HFFc6 (cell line): Measurements from ENCODE around the gene NPFF. TPM values are rescaled to one million over a fixed set of nuclear protein-coding genes. Genes with fewer than 3 reads are reported as not detected.

Experiments
- DNase-seq: peaks from one replicate; pipeline ENCODE4 v3.0.0-alpha.2; 2018
- H3K27ac Mint-ChIP-seq: 2 replicates; pipeline ENCODE4 v1.8.0; 2020; ENCODE audit warnings: mild to moderate bottlenecking, mixed read lengths
- H3K27me3 Mint-ChIP-seq: 2 replicates; pipeline ENCODE4 v1.8.0; 2021; ENCODE audit warnings: mild to moderate bottlenecking, moderate library complexity, mixed read lengths; ENCODE audit not compliant: insufficient read depth
- H3K36me3 Mint-ChIP-seq: 2 replicates; pipeline ENCODE4 v1.8.0; 2021; ENCODE audit warnings: low read depth, mixed read lengths
- H3K4me1 Mint-ChIP-seq: 2 replicates; pipeline ENCODE4 v1.8.0; 2020; ENCODE audit warnings: low read depth, mixed read lengths
- H3K4me3 Mint-ChIP-seq: 2 replicates; pipeline ENCODE4 v1.8.0; 2020; ENCODE audit warnings: mild to moderate bottlenecking, moderate library complexity, mixed read lengths
- H3K9me3 Mint-ChIP-seq: 2 replicates; pipeline ENCODE4 v1.8.0; 2020; ENCODE audit warnings: mild to moderate bottlenecking, mixed read lengths
- total RNA-seq, 6 experiments: library from RNA; stranded (reverse); fragmentation: NEBNext Ultra II Directional; extraction: Animal tissue kit (Norgen Biotek cat#: 25700); gene quantifications; 2 replicates in 1 of 6; 3 replicates in 5 of 6; pipeline ENCODE4 v1.2.3, GENCODE V29; 2021
- TF ChIP-seq, protein P1 (sequence below): fragments of 200-600 bp; sonication (generic); IDR thresholded peaks from 2 replicates; pipeline ENCODE4 v1.5.0; 2021; ENCODE audit warnings: antibody characterized with exemption, mild to moderate bottlenecking

Gene NPFF
- total RNA-seq, 6 experiments from 2014 or later: not detected

DNA sequence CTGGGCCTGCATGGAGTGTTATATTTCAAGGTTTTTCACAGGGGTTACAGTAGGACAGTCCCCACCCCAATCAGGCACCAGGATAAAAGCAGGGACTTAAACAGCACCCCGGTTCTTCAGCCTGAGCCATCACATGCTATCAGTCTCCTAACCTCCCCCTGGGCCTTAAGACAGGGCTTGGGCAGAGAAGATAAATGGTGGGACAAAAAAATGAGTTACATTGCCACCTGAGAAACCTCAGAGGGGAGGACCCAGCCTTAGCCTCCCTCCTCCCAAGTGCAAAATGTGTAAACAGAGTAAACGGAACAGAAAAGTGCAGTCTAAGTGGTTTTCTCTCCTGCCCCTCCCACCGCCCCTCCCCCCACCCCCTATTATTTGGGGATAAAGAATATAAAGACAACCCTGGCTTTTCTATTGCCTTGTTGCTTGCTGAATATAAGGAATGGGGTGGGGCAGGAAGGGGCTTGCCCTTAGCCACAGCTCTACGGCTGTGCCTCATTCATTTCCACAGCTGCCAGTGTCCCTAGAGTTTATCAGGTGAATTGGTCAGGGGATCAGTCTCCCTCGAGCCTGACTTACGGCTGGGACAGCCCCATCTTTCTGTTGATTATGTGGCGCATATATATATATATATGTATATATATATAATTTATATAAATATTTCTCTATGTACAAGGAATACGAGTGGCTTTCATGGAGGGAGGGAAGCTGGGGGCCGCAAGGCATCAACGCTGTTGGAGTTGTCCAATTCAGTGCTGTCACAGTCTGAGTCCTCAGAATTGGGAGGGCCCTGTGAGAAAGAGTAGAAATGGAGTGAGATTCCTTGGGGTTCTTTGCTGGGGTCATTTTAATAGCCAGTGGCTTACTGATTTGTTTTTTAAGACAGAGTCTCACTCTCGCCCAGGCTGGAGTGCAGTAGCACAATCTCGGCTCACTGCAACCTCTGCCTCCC is 26.5 kb downstream of the NPFF start:
- Mint-ChIP-seq H3K4me3 (peak overlapping the region; percentile 76), H3K9me3 (no peaks in the 10 kb centered on the region), H3K27me3 (peaks cover 40% of the 10 kb centered on the region), H3K36me3 (peaks cover 61% of the 10 kb centered on the region), H3K4me1 (peaks cover 91% of the 10 kb centered on the region), H3K27ac (peak overlapping the region; percentile 88)
- TF ChIP-seq, protein P1, sequence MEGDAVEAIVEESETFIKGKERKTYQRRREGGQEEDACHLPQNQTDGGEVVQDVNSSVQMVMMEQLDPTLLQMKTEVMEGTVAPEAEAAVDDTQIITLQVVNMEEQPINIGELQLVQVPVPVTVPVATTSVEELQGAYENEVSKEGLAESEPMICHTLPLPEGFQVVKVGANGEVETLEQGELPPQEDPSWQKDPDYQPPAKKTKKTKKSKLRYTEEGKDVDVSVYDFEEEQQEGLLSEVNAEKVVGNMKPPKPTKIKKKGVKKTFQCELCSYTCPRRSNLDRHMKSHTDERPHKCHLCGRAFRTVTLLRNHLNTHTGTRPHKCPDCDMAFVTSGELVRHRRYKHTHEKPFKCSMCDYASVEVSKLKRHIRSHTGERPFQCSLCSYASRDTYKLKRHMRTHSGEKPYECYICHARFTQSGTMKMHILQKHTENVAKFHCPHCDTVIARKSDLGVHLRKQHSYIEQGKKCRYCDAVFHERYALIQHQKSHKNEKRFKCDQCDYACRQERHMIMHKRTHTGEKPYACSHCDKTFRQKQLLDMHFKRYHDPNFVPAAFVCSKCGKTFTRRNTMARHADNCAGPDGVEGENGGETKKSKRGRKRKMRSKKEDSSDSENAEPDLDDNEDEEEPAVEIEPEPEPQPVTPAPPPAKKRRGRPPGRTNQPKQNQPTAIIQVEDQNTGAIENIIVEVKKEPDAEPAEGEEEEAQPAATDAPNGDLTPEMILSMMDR: no peak
- no peak for DNase-seq

DNA sequence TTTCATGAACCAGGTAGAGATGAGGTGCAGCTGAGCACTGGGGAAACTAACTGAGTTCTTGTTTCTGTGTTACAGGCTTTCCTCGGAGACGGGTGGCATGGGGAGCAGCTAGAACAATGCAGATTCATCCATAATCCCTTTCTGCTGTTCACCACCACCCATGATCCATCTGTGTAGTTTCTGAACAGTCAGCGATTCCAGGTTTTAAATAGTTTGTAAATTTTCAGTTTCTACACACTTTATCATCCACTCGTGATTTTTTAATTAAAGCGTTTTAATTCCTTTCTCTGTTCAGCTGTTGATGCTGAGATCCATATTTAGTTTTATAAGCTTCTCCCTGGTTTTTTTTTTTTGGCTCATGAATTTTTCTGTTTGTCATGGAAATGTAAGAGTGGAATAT is 28.0 kb downstream of the NPFF start:
- Mint-ChIP-seq H3K27me3 (peaks cover 40% of the 10 kb centered on the region), H3K4me1 (peaks cover 93% of the 10 kb centered on the region), H3K9me3 (no peaks in the 10 kb centered on the region), H3K4me3 (peak overlapping the region; percentile 53), H3K36me3 (peaks cover 63% of the 10 kb centered on the region), H3K27ac (peak overlapping the region; percentile 73)
- TF ChIP-seq, protein P1: no peak
- DNase-seq: no peak

DNA sequence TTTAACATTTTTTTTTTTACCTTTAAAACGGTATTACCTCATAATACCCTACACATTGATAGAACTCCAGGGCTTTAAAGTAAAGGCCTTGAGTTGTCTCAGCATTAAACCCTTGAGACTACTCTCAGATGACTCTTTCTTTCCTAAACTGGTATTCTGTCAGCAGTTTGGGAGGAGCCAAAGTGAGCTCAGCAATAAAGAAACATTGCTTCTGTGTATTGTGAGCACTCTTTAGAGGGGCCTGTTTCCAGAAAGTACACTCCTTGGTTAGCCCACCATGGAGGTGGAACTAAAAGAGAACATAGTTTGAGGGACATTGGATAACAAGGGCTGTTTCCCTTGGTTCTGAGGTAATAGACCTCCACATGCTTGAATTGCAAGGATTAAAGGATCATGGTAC is 28.4 kb downstream of the NPFF start:
- peaks cover 93% of the 10 kb centered on the region for H3K4me1 Mint-ChIP-seq
- peaks cover 37% of the 10 kb centered on the region for H3K27me3 Mint-ChIP-seq
- peak overlapping the region; percentile 73 for H3K27ac Mint-ChIP-seq
- no peak for DNase-seq
- H3K4me3 Mint-ChIP-seq: no peak overlapping the region
- TF ChIP-seq, protein P1: no peak
- H3K9me3 Mint-ChIP-seq: no peaks in the 10 kb centered on the region
- peaks cover 63% of the 10 kb centered on the region for H3K36me3 Mint-ChIP-seq

DNA sequence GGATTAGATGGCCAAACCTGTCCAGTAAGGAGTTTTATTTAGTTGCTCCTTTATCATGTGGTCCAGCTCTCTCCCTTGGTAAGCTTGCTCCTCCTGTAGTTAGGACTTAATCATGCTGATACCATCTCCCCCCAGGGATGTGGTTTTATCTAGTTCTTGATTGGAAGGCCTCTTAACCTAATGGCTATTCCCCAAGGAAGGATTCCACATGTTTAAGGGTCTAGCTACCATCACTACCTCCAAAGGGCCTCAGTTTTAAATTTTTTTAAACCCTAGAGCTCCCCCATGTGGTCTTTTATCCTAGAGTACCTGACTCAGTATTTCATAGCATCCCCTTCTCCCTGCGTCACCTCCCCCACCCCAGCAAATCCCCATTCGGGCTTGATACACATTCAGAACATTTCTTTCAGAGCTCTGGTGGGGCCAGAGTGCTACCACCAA is 30.5 kb downstream of the NPFF start:
- H3K4me3 Mint-ChIP-seq: peak overlapping the region; percentile 11; the same call in 1 of the 2 replicates
- peaks cover 23% of the 10 kb centered on the region for H3K27me3 Mint-ChIP-seq
- TF ChIP-seq, protein P1: peak; percentile 72
- H3K36me3 Mint-ChIP-seq: peaks cover 61% of the 10 kb centered on the region
- H3K4me1 Mint-ChIP-seq: peaks cover 87% of the 10 kb centered on the region
- H3K9me3 Mint-ChIP-seq: no peaks in the 10 kb centered on the region
- no peak for DNase-seq
- peak overlapping the region; percentile 72 for H3K27ac Mint-ChIP-seq

DNA sequence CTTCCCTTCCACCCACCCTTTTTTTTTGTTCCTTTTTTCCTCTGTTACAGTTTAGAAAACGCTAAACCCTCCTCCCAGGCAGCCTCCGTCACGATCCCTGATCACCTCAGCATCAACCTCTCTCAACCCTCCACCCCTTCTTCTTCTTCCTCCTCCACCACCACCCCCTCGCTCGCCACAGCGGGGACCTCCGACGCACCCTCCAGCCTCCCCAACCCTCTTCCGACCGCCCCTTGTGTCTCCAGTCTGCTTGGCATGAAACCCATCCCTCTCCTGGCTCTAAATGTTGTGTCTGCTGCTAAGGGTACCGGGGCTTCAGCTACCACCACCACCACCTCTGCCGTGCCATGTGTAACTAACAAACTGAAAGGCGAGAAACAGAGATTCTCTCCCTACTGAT is 32.5 kb downstream of the NPFF start:
- Mint-ChIP-seq H3K4me3 (no peak overlapping the region), H3K36me3 (peaks cover 66% of the 10 kb centered on the region)
- TF ChIP-seq, protein P1: no peak

More for the DNA sequence above, 32.5 kb downstream of the NPFF start:
- DNase-seq: no peak
- Mint-ChIP-seq H3K9me3 (no peaks in the 10 kb centered on the region), H3K27me3 (peaks cover 16% of the 10 kb centered on the region), H3K27ac (peak overlapping the region; percentile 60), H3K4me1 (peaks cover 79% of the 10 kb centered on the region)
